ENCODE results near the gene SNX27.
"Not testable (repeated sequence)": the region's sequence is repeated elsewhere in the genome, so short reads cannot be mapped to it uniquely, and the experiment has no call there.

The SNX27 gene

DNA sequence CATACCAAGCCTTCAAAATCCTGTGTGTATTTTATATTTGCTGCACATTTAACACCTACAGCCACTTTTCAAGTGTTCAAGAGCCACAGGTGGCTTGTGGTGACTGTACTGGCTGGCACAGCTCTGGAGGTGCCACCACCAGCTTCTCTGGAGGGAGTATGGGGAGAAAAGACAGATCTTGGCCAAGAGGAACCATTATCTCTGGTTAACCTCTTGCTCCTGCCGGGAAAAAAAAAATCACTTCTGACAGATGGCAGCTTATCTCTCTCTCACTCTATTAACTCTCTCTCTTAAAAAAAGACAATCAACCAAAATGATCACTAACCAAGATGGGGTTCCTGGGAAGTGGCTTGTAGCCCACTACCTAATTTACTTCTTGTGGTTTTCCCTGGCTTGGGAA lies 108.3 kb downstream of the SNX27 start:
- in situ Hi-C loops (cut with HindIII; ENCODE audit: low sequenced_read_pairs): loop anchor here (10.0 kb wide), 1 partner anchor 295 kb away; no protein-coding TSS in a partner anchor

DNA sequence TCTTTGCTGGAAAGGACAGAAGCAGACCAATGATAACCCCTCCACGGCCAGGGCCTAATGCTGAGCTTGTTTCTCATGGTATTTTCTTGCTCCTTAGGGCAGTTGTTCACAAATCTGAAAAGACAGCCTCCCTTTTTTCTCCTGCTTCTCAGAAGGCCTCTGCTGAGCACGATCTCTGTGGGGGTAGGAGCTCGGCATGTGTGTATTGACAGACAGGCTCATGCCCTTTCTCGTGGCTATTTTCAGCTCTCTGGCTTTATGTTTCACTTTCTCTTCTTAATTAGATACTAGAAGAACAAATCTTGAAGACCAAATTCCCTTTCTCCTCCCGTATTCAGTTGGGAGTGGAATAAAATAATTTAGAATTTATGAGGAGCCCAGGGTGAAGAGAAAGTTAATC lies 108.7 kb downstream of the SNX27 start:
- in situ Hi-C loops (cut with HindIII; ENCODE audit: low sequenced_read_pairs): loop anchor here (10.0 kb wide), 1 partner anchor 296 kb away; no protein-coding TSS in a partner anchor

DNA sequence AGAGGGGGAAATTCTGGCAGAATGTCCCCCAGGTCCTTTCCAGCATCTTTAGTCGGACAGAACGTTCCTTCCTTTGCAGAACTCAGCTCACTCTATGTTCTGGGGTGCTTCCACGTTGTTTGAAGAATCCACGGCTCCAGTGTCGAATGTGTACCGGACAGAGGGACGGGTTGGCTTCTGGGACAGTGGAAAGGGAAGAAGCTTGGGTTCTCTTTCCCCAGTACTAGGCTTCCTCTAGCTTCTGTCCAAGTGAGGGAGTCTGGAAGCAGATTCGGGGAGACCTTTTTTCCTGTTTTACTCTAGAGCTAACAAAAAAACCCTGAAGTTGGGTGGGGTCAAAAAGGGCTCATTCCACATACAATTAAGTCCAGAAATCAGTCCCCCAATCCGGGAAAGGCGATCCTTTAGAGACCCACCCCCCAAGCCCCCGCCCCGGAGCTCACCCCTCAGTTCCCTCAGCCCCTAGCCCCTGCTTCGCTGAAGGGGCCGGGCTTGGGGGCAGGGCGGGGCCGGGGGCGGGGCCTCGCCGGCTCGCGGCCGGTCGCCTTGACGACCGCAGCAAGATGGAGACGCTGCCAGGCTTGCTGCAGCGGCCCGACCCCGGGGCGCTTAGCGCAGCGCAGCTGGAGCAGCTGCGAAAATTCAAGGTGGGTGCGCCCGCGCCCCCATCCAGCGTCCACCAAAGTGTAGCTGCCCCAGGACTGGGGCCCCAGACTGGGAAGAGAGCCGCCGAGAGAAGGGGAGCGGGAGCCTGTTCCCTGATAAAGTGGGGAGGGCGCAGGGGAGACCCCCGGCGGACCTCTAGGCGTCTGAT lies 109.3 kb downstream of the SNX27 start, which contains the start of gene RIIAD1:
TSS of gene RIIAD1 (plus strand) at position 549 of the 814 bp plus-strand sequence. CDS start at position 564, 15 bp downstream.
- in situ Hi-C loops (cut with HindIII; ENCODE audit: low sequenced_read_pairs): loop anchor here (10.0 kb wide), 1 partner anchor 296 kb away; no protein-coding TSS in a partner anchor

DNA sequence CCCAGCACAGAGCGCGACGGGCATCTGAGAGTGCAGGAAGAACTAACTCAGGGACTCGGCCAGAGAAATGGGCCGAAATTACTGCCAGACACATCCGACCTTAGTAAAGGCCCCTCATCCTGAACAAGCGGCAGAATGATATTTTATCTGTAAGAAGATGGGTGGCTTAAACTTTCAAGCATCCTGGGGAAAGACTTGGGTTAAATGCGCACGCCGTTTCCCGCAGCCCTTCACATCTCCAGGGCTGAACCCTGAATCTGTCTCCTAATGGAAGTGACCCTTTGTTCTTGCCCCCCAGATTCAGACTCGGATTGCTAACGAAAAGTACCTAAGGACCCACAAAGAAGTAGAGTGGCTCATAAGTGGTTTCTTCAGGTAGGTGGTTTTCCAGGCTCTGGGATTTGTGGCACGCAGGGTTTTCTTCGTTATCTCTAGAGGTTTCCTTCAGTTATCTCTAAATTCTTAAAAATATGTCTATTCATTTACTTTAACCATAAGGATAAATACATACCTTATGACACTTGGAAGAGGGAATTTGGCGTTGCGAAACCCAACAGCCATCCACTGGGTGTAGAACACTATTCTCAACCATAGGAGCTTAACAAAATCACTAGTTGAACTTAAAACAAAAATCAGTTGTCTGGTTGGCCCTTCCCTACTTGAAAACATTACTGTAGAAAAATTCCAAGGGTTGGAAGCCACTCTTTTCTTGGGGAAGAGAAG lies 110.1 kb downstream of the SNX27 start:
- in situ Hi-C loops (cut with HindIII; ENCODE audit: low sequenced_read_pairs): loop anchor here (10.0 kb wide), 1 partner anchor 297 kb away; no protein-coding TSS in a partner anchor

DNA sequence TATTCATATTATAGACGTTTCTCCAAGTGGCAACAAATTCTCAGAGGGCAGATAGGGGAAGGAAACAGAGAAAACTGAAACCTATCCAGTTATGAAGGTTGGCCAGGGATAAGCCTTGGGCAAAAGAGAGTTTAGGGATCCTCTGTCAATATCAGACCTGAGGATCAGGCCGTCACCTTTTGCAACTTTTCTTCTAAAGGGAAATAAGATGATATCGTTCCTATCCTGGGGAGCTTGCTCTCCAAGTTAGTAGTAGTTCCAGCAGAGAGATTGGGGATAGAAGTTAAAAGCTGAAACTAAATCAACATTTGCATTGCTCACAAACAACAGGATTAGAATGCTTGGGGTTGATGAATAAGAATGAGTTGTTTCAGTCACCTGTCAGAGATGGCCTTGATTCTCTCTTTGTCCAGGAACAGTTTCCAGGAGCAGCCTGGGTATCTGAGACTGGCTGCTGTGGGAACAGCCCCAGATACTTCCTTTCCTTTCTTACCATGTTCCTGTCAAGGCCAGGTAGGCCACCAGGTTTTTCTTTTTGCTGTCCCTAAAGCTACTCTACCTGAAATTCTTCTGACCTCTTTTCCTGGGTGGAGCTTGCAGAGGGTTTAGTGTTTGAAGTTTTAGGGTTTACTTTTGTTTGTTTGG lies 112.0 kb downstream of the SNX27 start:
- in situ Hi-C loops (cut with HindIII; ENCODE audit: low sequenced_read_pairs): loop anchor here (10.0 kb wide), 1 partner anchor 299 kb away; no protein-coding TSS in a partner anchor

DNA sequence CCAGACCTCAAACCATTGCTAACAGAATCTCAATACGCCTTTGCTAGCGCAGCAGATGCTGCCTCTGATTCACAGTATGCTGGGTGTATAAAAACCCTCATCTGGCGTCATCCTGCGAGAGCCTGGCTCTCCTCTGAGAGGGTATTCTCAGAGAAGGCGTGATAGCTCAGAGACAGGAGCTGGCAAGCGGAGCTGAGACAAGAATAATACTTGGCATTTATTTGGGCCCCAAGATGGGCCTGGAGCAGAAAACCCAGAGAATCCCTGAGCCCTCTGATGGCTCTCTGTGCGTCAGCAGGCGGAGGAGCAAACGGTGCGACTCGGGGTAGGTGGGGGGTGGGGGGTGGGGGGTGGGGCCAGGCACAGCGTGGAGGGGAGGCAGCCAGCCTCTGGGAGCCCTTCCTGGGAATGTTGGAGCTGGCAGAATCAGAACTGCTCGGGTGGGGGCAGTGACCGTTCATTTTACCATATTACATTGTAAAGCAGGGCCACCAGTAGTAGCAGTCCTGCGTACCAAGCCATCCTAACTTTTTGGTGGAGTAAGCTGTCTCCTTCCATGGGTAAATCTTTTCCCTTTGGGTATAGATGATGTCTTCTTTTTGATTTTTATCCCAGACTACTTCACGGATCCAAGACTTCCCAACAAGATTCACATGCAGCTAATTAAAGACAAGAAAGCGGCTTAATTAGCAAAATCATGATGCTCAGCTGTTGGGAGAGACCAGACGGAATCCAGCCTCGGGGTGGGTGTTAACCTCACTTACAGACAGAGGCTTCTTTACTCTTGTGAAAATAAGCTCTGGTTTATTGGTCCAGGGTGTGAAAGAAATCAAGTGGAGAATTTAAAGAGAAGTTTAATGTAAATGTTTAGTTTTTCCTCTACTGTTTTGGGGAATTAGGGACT lies 116.6 kb downstream of the SNX27 start:
- in situ Hi-C loops (cut with HindIII; ENCODE audit: low sequenced_read_pairs): loop anchor here (10.0 kb wide), 1 partner anchor 304 kb away; no protein-coding TSS in a partner anchor

DNA sequence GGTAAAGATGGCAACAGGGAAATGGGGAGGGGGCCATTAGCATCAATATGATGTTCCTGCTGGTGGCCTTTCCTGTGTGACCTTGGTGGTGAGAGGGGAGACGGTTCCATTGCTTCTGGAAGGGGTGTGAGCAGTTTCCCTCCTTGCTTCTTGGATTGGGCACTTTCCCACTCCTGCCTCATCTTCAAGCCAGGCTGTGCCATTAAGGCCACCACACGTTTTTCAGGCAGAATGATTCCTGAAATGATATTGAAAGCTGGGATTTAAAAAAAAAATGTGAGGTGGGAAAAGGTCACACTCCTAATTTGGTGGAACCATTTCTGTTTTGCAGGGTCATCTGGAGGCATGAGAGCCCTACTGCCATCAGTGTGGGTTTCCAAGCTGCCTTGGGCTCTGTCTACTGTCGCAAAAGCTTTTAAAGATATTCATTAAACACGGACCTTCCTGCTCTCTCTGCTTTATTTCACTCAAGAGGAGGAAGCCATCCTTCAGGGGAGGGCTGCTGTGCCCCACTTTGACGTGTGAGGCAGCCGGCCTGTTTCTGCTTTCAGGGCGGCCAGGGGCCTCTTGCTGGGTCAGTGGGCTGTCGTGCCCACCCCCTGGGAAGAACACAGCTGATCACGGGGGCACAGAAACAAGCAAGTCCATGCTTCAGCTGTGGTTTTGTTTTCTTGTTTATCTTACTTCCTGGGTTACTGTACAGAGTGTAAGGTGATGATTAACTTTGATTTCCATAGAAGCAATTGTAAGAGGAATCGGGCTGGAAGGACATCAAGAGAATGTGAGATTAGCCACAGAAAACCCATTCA lies 117.5 kb downstream of the SNX27 start:
- in situ Hi-C loops (cut with HindIII; ENCODE audit: low sequenced_read_pairs): loop anchor here (10.0 kb wide), 1 partner anchor 305 kb away; no protein-coding TSS in a partner anchor

DNA sequence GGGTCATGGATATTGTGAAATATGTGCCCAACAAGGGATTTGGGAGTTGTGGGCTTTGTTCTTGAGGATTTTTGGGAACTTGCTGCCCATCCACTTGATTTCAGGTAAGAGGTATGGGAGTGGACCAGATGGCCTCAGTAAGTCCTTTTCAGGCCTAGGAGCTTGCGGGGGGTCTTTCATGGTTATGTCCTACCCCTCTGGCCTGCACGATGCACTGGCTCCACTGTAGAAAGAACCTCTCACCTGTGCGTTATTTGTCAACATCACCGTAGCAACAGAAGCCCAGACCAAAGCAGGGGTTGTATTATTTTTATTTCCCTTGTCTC lies 118.1 kb downstream of the SNX27 start:
- in situ Hi-C loops (cut with HindIII; ENCODE audit: low sequenced_read_pairs): loop anchor here (10.0 kb wide), 1 partner anchor 305 kb away; no protein-coding TSS in a partner anchor

DNA sequence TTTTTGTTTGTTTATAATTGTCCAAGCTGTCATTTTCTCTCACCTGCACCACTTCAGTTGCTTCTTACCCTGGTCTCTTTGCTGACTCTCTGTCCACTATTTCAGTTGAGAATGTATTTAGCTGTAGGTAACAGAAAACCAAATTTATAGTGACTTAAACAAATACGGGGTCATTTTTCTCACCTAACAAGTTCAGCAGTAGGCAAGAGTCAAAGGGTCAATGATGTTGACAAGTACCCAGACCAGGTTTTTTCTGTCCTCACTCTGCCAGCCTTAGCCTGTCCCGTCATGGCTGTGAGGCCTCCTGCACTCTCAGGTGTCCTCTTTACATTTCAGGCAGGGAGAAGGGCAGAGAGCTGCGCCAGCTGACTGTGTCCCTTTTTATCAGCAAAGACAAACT lies 121.3 kb downstream of the SNX27 start:
- in situ Hi-C loops (cut with HindIII; ENCODE audit: low sequenced_read_pairs): no loop called here

DNA sequence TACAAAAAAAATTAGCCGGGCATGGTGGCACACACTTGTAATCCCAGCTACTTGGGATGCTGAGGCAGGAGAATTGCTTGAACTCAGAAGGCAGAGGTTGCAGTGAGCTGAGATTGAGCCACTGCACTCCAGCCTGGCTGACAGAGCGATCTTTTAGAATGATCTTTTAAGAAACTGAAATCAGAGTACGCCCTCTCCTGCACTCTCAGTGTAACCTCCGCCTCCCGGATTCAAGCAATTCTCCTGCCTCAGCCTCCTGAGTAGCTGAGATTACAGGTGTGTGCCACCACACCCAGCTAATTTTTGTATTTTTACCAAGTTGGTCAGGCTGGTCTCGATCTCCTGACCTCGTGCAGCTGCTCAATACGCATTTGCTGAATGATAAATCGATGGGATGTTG lies 122.1 kb downstream of the SNX27 start:
- in situ Hi-C loops (cut with HindIII; ENCODE audit: low sequenced_read_pairs): not testable (repeated sequence)

DNA sequence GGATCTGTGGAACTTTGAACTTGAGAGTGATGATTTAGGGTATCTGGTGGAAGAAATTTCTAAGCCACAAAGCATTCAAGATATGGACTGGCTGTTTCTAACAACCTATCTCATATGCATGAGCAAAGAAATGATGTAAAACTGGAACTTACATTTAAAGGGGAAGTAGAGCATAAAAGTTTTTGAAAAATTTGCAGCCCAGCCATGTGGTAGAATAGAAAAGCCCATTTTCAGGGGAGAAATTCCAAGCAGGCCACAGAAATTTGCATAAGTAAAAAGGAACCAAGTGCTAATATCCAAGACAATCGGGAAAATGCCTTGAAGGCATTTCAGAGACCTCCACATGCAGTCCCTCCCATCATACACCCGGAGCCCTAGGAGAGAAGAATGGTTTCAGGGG lies 125.2 kb downstream of the SNX27 start:
- in situ Hi-C loops (cut with HindIII; ENCODE audit: low sequenced_read_pairs): no loop called here

DNA sequence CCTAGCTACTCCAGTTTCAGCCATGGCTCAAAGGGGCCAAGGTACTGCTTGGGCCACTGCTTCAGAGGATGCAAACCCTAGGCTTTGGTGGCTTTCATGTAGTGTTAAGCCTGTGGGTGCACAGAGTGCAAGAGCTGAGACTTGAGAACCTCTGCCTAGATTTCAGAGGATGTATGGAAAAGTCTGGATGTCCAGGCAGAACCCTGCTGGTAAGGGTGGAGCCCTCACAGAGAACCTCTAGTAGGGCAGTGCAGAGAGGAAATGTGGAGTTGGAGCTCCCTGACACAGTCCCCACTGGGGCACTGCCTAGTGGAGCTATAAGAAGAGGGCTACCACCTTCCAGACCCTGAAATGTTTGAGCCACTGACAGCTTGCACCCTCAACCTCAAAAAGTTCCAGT lies 125.6 kb downstream of the SNX27 start:
- in situ Hi-C loops (cut with HindIII; ENCODE audit: low sequenced_read_pairs): no loop called here

DNA sequence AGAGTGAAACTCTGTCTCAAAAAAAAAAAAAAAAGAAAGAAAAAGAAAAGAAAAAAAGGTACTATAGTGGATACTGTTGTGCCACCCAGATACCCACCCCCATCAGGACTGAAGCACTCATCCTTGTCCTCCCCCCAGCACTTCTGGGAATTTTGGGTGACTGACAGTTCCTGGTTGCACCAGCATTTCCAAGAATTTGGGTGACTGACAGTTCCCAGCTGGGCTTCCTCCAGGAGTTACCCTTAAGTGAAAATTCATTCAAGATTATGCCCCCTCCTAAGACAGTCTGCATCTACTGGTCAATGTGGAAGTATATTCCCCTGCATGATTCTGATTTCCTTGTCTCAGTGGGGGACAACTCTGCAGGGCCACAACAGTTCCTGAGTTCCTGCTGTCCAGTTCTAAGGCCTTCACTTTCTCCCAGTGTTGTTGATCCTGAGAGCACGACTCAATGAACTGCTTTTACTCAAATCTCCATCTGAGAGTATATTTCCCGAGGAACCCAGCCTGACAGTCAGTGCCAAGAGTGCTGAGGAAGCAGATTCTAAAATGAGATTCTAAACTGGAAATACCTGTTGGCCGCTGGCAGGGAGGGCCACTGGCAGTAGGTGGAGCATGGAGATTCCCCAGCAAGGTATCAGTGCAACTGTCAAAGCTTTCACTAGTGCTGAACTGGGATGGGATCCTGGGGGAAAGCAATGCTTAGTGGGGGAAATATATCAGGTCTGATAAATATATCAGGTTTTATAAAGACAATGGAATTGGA lies 127.9 kb downstream of the SNX27 start:
- in situ Hi-C loops (cut with HindIII; ENCODE audit: low sequenced_read_pairs): loop anchor here (5.0 kb wide), 1 partner anchor 332 kb away; no protein-coding TSS in a partner anchor

DNA sequence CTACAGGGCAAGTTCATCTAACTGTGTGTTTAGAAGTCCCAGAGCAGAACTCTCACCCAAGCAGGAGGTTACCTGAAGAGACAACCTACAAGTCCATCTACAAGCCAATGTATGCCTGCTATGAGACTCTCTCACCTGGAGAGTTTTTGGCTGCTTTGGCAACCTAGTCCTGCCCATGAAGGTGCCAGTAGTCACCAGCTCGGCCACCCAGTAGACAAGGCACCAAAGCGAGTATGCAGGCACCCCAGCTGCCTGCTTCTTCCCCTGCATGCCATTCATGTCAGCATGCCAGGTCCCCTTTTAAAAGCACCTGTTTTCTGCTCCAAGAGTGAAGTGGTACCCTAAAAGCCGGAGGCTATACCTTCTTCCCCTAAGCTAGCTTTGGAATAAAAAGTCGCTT lies 129.7 kb downstream of the SNX27 start:
- in situ Hi-C loops (cut with HindIII; ENCODE audit: low sequenced_read_pairs): loop anchor here (5.0 kb wide), 1 partner anchor 334 kb away; no protein-coding TSS in a partner anchor

Measured in DLD1 (cell line).